Right atrium auricular region (tissue), 2 donors: ENCODE data around the gene PXK. TPM values are rescaled to one million over a fixed set of nuclear protein-coding genes. Genes with fewer than 3 reads are reported as not detected.

Source experiments
- DNase-seq: peaks from one replicate; pipeline ENCODE4 v3.0.0-alpha.2; 2019; ENCODE audit warnings: low spot score
- H3K27ac ChIP-seq, 2 donors: fragments of 200-600 bp; sonication (generic); 1 replicate in 1 of 2; 2 replicates in 1 of 2; pipeline ENCODE4 v1.5.1; 2016 to 2019
- H3K27me3 ChIP-seq, 2 donors: fragments of 200-600 bp; sonication (generic); one replicate each; pipeline versions ENCODE4 v1.5.1 to v1.6.0; 2017 to 2019
- H3K36me3 ChIP-seq: fragments of 200-600 bp; sonication (generic); one replicate; pipeline ENCODE4 v1.5.1; 2016
- H3K4me1 ChIP-seq, 2 donors: fragments of 200-600 bp; sonication (generic); one replicate each; pipeline versions ENCODE4 v1.5.1 to v1.6.0; 2017 to 2019
- H3K4me3 ChIP-seq, 2 donors: fragments of 200-600 bp; sonication (generic); 1 replicate in 1 of 2; 2 replicates in 1 of 2; pipeline ENCODE4 v1.5.1; 2017 to 2019; ENCODE audit warnings: mild to moderate bottlenecking in 1 of 2, moderate library complexity in 1 of 2
- H3K9me3 ChIP-seq, 2 donors: fragments of 200-600 bp; sonication (generic); one replicate each; pipeline ENCODE4 v1.5.1; 2019
- total RNA-seq, 2 donors: library from RNA; depleted of rRNA; stranded (reverse); fragments of >200 nt; gene quantifications; one replicate each; pipeline ENCODE4 v1.1.0, GENCODE V29; 2016
- TF ChIP-seq, protein P1 (sequence below), 2 donors: fragments of 200-600 bp; sonication (generic); IDR thresholded peaks; one replicate each; pipeline ENCODE4 v1.5.1; 2019; ENCODE audit warnings: antibody characterized with exemption in 2 of 2

Gene PXK
- total RNA-seq, 2 donors from 2014 or later, result 18.3 to 22.5 TPM

DNA sequence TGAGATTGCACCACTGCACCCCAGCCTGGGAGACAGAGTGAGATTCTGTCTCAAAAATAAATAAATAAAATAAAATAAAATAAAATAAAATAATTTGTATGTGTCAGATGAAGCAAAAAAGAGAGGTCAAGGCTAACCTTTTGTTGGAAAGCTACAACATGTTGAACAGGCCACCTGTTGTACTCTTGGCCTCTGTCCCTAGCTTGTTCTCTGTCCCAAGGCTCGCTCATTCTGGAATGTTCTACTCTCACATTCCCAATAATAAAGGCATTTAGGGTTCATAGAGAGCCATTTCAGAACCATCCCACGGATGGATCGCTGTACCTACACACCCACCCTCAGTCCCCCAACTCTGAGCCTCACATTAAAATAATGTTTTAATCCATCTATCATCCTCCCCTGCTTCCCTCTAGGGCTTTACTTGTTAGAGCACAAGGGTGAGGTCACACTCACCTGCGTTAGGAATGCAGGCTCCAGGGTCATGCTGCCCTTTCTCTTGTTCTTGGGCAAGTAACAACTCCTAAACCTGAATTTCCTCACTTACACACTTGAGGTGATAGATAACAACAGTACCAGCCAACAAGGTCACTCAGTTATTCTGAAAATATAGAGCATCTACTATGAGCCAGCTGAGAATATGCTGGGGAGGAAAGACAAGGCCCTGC lies 134.3 kb downstream of the PXK start:
- H3K27me3 ChIP-seq, result no peaks in the 10 kb centered on the region
- peaks cover 0 to 31% of the 10 kb centered on the region in 2 donors for H3K4me1 ChIP-seq
- no peak overlapping the region for H3K27ac ChIP-seq
- DNase-seq, result no peak
- TF ChIP-seq, protein P1, sequence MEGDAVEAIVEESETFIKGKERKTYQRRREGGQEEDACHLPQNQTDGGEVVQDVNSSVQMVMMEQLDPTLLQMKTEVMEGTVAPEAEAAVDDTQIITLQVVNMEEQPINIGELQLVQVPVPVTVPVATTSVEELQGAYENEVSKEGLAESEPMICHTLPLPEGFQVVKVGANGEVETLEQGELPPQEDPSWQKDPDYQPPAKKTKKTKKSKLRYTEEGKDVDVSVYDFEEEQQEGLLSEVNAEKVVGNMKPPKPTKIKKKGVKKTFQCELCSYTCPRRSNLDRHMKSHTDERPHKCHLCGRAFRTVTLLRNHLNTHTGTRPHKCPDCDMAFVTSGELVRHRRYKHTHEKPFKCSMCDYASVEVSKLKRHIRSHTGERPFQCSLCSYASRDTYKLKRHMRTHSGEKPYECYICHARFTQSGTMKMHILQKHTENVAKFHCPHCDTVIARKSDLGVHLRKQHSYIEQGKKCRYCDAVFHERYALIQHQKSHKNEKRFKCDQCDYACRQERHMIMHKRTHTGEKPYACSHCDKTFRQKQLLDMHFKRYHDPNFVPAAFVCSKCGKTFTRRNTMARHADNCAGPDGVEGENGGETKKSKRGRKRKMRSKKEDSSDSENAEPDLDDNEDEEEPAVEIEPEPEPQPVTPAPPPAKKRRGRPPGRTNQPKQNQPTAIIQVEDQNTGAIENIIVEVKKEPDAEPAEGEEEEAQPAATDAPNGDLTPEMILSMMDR (IDR thresholded peaks at IDR 0.05), result no peak
- H3K36me3 ChIP-seq, result no peaks in the 10 kb centered on the region
- H3K4me3 ChIP-seq, result no peak overlapping the region
- H3K9me3 ChIP-seq, result no peaks in the 10 kb centered on the region

DNA sequence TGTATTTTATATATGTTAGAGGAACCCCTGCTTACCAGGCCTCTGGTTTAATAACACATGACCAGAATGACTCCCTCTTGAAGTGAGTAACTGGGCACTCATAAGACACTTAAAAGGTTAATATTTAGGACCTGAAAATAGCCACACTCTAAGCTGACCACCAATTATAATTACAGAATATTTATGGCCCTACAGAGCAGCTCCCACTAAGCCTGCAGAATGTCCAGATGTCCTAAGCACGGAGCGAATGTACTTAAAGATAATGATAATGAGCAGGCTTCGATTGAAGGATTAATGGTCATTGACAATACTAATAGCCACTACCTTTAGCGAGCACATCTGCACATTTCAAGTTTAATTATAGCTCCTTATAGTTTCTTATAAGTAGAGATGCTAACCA lies 136.4 kb downstream of the PXK start:
- Histone ChIP-seq H3K4me3 (no peak overlapping the region), H3K27me3 (no peaks in the 10 kb centered on the region), H3K9me3 (no peaks in the 10 kb centered on the region), H3K27ac (no peak overlapping the region), H3K4me1 (peaks cover 0 to 18% of the 10 kb centered on the region in 2 donors), H3K36me3 (no peaks in the 10 kb centered on the region)
- DNase-seq, result no peak
- TF ChIP-seq, protein P1 (IDR thresholded peaks at IDR 0.05), result no peak

GRCh38 chr3:58470363-58471024 lies 137.8 kb downstream of the PXK start:
- H3K36me3 ChIP-seq, result no peaks in the 10 kb centered on the region
- H3K27me3 ChIP-seq, result no peaks in the 10 kb centered on the region
- TF ChIP-seq, protein P1 (IDR thresholded peaks at IDR 0.05), result no peak
- no peak overlapping the region for H3K27ac ChIP-seq
- peaks cover 0 to 22% of the 10 kb centered on the region in 2 donors for H3K4me1 ChIP-seq
- H3K9me3 ChIP-seq, result no peaks in the 10 kb centered on the region
- DNase-seq, result no peak
- H3K4me3 ChIP-seq, result no peak overlapping the region

- TF ChIP-seq, protein P1 (IDR thresholded peaks at IDR 0.05), result no peak
- no peaks in the 10 kb centered on the region for H3K9me3 ChIP-seq
- H3K4me1 ChIP-seq, result peaks cover 0 to 22% of the 10 kb centered on the region in 2 donors
- H3K36me3 ChIP-seq, result no peaks in the 10 kb centered on the region
- H3K4me3 ChIP-seq, result no peak overlapping the region
- H3K27ac ChIP-seq, result peak overlapping the region; percentile 21 to 49
- DNase-seq, result no peak
- no peaks in the 10 kb centered on the region for H3K27me3 ChIP-seq
Observed at GRCh38 chr3:58471025-58471887, 138.6 kb downstream of the PXK start.

DNA sequence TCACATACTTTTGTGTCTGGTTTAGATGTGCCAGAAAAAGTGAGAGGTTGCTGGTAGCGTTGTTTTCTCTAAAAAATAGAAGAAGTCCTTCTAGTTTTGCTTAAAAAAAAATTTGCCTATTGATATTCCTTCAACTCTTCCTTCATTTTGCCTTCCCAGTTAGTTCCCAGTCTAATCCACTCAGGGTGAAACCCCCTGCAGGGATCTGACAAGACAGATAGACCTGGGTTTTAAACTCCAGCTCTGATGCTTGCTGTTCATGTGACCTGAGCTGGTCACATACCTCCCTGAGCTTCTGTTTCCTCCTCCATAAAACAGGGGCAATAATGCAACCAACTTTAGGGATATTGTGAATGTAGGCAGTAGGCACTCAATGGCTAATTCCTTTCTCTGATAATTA lies 140.6 kb downstream of the PXK start:
- TF ChIP-seq, protein P1 (IDR thresholded peaks at IDR 0.05), result no peak
- H3K36me3 ChIP-seq, result no peaks in the 10 kb centered on the region
- peaks cover 0 to 22% of the 10 kb centered on the region in 2 donors for H3K4me1 ChIP-seq
- no peak for DNase-seq
- no peak overlapping the region for H3K4me3 ChIP-seq
- no peaks in the 10 kb centered on the region for H3K9me3 ChIP-seq
- H3K27ac ChIP-seq, result no peak overlapping the region
- H3K27me3 ChIP-seq, result no peaks in the 10 kb centered on the region
